Embryonic facial prominence (tissue), 1 donor: ENCODE measurements around the gene FAAH.

Experiments
- DNase-seq: peaks from one replicate; pipeline ENCODE4 v3.0.0-alpha.2; 2016; ENCODE audit errors: extremely low spot score

The FAAH gene

GRCh38 chr1:46422261-46422871, 28.2 kb downstream of the FAAH start:
- no peak for DNase-seq

GRCh38 chr1:46423574-46424240, 29.6 kb downstream of the FAAH start:
- no peak for DNase-seq

- DNase-seq = no peak
These were observed 30.6 kb downstream of the FAAH start for GRCh38 chr1:46424730-46425129.

DNA sequence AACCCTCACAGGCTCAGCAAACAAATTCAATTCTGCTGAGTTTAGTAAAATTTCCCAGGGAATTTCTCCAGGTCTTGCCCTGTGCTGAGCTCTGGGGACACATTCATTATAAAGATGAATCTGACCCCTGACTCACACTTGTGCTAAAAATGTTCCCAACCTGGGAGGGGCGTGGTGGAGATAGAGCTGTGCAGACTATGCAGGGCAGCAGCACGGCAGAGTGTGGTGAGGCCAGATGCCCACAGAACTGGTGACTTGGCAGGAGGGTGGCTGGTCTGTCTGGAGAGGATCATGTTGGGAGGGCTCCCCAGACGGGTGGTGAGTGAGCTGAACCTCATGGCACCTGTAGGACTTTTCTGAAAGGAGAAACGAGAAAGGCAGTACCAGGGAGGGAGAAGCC, 31.6 kb downstream of the FAAH start:
- no peak for DNase-seq

GRCh38 chr1:46427541-46427940, 33.4 kb downstream of the FAAH start:
- DNase-seq = no peak

- no peak for DNase-seq
These were observed 35.3 kb downstream of the FAAH start for GRCh38 chr1:46429436-46429835.

DNA sequence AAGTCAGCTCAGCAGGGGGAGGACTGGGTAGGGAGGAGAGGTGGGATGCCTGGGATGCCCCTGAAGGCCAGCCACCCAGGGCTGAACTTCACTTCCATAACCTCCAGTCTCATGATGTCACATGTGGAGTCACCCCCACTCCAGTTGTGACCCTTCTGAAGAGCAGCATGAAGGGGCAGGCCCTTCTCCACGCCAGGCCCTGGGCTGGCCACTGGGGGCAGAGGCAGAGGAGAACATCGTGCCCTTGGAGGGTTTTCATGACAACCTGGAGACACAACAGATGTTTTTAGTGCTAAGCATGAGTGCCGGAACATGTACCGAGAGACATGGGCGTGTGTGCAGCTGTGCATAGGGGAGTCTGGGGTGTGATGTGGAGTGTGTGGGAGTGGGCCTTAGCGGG, 37.6 kb downstream of the FAAH start:
- DNase-seq = no peak

DNA sequence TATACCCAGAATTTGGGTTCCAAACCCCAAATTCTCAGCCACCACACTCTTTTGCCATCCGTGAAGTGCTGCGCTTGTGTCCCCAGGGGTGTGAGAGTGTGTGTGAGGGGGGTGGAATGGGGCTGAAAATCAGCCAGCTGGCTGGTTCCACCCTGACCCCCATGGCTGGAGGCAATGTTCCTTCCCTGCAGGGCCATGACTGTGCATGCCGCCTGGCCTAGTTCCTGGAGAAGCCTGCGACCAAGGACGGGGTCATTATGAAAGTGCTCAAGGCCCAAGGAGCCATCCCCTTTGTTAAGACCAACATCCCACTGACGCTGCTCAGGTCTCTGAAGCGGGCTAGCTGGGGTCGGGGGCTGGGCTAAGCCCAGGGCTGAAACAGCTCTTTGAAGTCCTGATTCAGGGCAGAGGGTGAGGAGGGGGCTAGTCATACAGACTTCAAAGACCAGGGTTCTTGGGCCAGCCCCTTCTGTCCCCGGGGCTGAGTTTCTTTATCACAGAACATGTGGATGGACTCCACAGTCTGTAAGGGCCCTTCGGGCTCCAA, 38.7 kb downstream of the FAAH start:
- no peak for DNase-seq

GRCh38 chr1:46434358-46434757, 40.2 kb downstream of the FAAH start:
- no peak for DNase-seq

DNA sequence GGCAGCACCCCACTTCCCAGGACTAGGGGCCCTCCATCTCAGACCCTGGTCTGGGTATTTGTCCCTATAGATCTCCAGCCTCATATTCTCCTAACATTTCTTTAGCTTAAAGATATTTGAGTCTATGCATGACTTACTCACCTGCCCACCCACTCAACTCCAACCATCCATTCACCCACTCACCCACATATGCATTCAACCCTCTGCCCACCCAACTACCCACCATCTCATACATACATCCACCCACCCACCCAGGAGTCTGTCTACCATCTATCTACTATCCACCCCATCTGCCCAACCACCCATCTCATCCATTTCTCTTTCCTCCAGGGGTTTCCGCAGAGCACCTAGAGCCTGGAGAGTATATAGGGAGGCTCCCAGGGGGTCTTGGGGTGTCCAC, 42.7 kb downstream of the FAAH start:
- no peak for DNase-seq

GRCh38 chr1:46437723-46438122, 43.6 kb downstream of the FAAH start:
- no peak for DNase-seq

DNA sequence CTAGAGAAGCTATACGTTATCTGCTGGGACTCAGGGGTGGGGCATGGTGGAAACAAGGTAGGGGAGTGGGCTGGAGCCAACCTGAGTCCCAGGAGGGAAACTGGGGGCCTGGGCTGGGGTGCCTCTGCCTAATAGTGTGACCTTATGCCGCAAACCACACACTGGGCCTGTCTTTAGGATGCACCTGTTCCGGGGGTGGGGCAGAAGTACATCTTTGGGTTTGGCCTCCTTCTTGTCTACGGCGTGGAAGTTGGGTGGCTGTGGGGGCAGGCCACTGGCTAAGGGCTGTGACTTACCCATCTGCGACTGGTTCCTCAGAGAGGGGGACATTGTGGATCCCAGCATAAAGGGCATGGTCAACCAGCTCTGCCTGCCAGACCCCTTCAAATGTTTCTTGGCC, 44.2 kb downstream of the FAAH start:
- no peak for DNase-seq

- no peak for DNase-seq
These were observed 46.4 kb downstream of the FAAH start for GRCh38 chr1:46440478-46440877.

DNA sequence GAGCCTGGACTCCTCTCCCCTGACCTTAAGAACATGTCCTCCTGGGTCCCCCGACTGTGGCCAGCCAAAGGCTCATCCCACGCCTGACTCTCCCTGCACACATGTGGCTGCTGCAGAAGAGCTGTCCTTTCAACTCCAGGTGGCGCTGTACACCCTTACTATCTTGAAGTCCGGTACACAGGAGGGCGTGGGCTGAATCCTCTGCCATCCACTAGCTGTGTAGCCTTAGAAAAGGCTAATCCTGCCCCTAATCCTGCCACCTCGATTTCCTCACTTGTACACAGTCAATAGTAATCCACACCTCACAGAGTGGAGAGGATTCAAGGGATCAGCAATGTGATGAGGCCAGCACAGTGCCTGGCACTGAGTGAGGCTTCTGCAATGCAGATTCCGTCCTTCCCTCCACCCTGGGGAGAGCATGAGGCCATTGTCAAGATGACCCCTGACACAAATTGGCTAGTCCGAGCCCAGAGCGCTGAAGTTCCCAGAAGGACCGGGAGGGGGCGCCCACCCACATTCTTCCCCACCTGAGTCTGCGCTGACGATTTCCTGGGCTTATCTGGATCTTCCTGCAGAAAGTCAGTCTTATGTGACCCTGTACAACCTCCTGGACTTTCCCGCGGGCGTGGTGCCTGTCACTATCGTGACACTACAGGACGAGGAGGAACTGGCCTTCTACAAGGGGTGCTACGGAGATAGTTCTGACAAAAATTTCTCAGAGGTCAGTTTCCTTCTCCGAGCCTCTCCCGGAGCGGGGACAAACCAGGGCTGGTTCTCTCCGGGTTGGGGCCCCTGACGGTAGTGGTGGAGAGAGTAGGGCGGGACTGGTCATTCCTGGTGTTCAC, 48.4 kb downstream of the FAAH start:
- DNase-seq = no peak

- no peak for DNase-seq
These were observed 50.3 kb downstream of the FAAH start for GRCh38 chr1:46444466-46444865.

DNA sequence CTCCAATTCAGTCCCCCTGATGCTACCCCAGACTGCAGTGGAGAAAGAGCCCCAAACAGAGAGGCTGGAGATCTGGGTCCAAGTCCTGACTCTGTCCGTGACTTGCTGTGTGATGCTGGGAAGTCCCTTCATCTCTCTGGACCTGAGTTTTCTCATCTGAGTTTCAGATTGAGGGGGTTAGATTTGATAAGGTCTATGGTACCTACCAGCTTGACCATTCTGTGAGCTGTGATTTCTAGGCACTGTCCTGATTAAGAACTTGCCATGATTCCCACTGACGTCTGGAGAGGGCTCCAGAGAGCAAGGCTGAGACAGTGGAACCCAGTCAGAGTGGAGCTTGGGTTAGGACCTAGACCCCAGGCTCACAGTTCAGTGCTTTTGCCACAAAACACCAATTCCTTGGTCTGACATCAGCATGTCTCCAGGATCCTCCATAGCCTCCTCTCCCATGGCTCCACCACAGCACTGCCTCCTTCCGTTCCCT, 51.7 kb downstream of the FAAH start:
- no peak for DNase-seq

- DNase-seq = peak; percentile 21
These were observed 52.8 kb downstream of the FAAH start for GRCh38 chr1:46446646-46447498.

DNA sequence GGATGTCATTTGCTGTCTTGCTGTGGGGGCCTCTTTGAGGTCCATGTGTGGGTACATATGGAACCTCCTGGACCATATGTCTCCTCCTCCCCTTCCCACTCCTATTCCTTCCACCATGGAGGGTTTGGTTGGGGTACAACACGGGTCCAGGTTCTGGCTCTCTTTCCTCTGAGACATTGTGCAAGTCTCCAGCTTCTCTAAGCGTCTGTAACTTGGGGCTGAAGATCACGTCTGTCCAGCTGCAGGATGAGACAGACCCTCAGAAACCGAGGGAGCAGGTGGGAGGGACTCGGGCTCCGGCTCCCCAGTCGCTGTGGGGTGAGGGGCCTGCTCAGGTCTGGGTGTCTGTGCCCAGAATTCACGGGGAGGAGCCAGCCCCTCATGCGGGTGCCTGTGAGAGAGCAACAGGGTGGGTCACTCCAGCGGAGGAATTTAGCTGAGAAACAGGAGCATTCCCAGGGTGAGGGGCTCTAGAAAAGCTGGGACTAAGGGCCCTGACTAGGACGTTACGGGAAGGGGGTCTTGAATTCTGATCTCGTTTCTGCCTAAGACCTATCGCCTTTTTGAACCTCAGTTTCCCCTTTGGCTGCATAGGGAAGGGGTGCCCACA, 53.5 kb downstream of the FAAH start:
- no peak for DNase-seq

- DNase-seq = no peak
These were observed 54.2 kb downstream of the FAAH start for GRCh38 chr1:46448109-46448911.
